Testis (tissue), 3 donors: ENCODE measurements around the gene KDF1. TPM values are rescaled to one million over a fixed set of nuclear protein-coding genes. Genes with fewer than 3 reads are reported as not detected.

Experiments
- DNase-seq: peaks from one replicate; pipeline ENCODE4 v3.0.0-alpha.2; 2019
- H3K27ac ChIP-seq, 2 donors: fragments of 200-600 bp; sonication (generic); one replicate each; pipeline ENCODE4 v1.5.1; 2019
- H3K27me3 ChIP-seq: fragments of 200-600 bp; sonication (generic); one replicate; pipeline ENCODE4 v1.5.1; 2019
- H3K36me3 ChIP-seq: fragments of 200-600 bp; sonication (generic); one replicate; pipeline ENCODE4 v1.5.1; 2017; ENCODE audit warnings: low read depth; ENCODE audit errors: missing control alignments
- H3K4me1 ChIP-seq: fragments of 200-600 bp; sonication (generic); one replicate; pipeline ENCODE4 v1.5.1; 2019
- H3K4me3 ChIP-seq, 2 donors: fragments of 200-600 bp; sonication (generic); one replicate each; pipeline ENCODE4 v1.5.1; 2017 to 2019
- H3K9me3 ChIP-seq: fragments of 200-600 bp; sonication (generic); one replicate; pipeline ENCODE4 v1.5.1; 2017
- CTCF ChIP-seq, 3 experiments: fragments of 450-650 bp in 2 of 3; fragments of 200-600 bp in 1 of 3; sonication (generic) in 1 of 3; IDR thresholded peaks; one replicate each; pipeline ENCODE4 v1.5.1; 2016 to 2019; ENCODE audit warnings: antibody characterized with exemption in 3 of 3, mild to moderate bottlenecking in 2 of 3, moderate library complexity in 1 of 3
- POLR2A ChIP-seq: fragments of 450-650 bp; IDR thresholded peaks from one replicate; pipeline ENCODE4 v1.6.1; 2017; ENCODE audit warnings: antibody characterized with exemption, mild to moderate bottlenecking, moderate library complexity
- WGBS, 2 donors: methylation state at CpG; one replicate each; pipeline ENCODE4 v1.1.5; 2018; 5-methylcytosine and 5-hydroxymethylcytosine counted together
- intact Hi-C: fragments of 100-400 bp; cut with DNase I; formaldehyde crosslinking; loops from one replicate; pipeline ENCODE4 v1.15.1; 2023; ENCODE audit warnings: low total_unique reads
- polyA plus RNA-seq: library from polyadenylated mRNA; stranded (reverse); fragments of 350-450 nt; fragmentation: Illumina TruSeq; extraction: RNeasy Lipid Tissue Mini Kit (QIAGEN cat#74804); gene quantifications from one replicate; pipeline ENCODE4 v1.2.3, GENCODE V29; 2014; ENCODE audit warnings: low read depth, low replicate concordance; ENCODE audit not compliant: insufficient read depth
- total RNA-seq, 2 donors: library from RNA; depleted of rRNA; stranded (reverse); fragments of >200 nt; gene quantifications; one replicate each; pipeline ENCODE4 v1.2.3, GENCODE V29; 2016

Gene KDF1
- total and polyA plus RNA-seq, 3 donors from 2014 or later: 3.8 to 4.8 (median 4.0) TPM

GRCh38 chr1:27005648-27006496 lies 45.6 kb upstream of the KDF1 start:
- Histone ChIP-seq H3K4me1 (peaks cover 8% of the 10 kb centered on the region), H3K27ac (no peak overlapping the region)

GRCh38 chr1:27005166-27005530 lies 44.9 kb upstream of the KDF1 start:
- DNase-seq: no peak
- Histone ChIP-seq H3K4me3 (no peak overlapping the region), H3K27me3 (no peaks in the 10 kb centered on the region), H3K36me3 (no peaks in the 10 kb centered on the region), H3K4me1 (peaks cover 7% of the 10 kb centered on the region), H3K27ac (no peak overlapping the region), H3K9me3 (no peaks in the 10 kb centered on the region)
- 89 to 100% methylated on average over 3 of the region's 3 CpGs for WGBS, 2 donors
- TF ChIP-seq POLR2A (no peak), CTCF (IDR thresholded peaks at IDR 0.05) (no peak)
- intact Hi-C loops: no loop called here

More at GRCh38 chr1:27005648-27006496, 45.6 kb upstream of the KDF1 start:
- no peak for DNase-seq
- H3K9me3 ChIP-seq: no peaks in the 10 kb centered on the region
- TF ChIP-seq CTCF (IDR thresholded peaks at IDR 0.05) (no peak), POLR2A (no peak)
- H3K27me3 ChIP-seq: no peaks in the 10 kb centered on the region
- H3K36me3 ChIP-seq: no peaks in the 10 kb centered on the region
- intact Hi-C loops: no loop called here
- 84 to 94% methylated on average over 26 to 42 of the region's 48 CpGs for WGBS, 2 donors
- H3K4me3 ChIP-seq: no peak overlapping the region

GRCh38 chr1:27004471-27005165 lies 44.4 kb upstream of the KDF1 start:
- H3K4me1 ChIP-seq: peaks cover 11% of the 10 kb centered on the region

GRCh38 chr1:27003745-27004470 lies 43.6 kb upstream of the KDF1 start:
- Histone ChIP-seq H3K27me3 (no peaks in the 10 kb centered on the region), H3K4me1 (peaks cover 18% of the 10 kb centered on the region), H3K9me3 (no peaks in the 10 kb centered on the region), H3K36me3 (no peaks in the 10 kb centered on the region), H3K4me3 (no peak overlapping the region), H3K27ac (no peak overlapping the region)
- intact Hi-C loops: no loop called here
- DNase-seq: no peak
- TF ChIP-seq CTCF (IDR thresholded peaks at IDR 0.05) (no peak), POLR2A (no peak)
- WGBS, 2 donors: 95 to 98% methylated on average over 3 to 7 of the region's 7 CpGs

More at GRCh38 chr1:27004471-27005165, 44.4 kb upstream of the KDF1 start:
- no peak for DNase-seq
- H3K27me3 ChIP-seq: no peaks in the 10 kb centered on the region
- H3K4me3 ChIP-seq: no peak overlapping the region
- WGBS, 2 donors: 52 to 78% methylated on average over 7 to 10 of the region's 10 CpGs
- no peak for TF ChIP-seq POLR2A
- TF ChIP-seq CTCF (IDR thresholded peaks at IDR 0.05): no peak
- intact Hi-C loops: no loop called here
- H3K27ac ChIP-seq: no peak overlapping the region
- H3K9me3 ChIP-seq: no peaks in the 10 kb centered on the region
- no peaks in the 10 kb centered on the region for H3K36me3 ChIP-seq
